H9 (cell line): ENCODE measurements around the gene ARAP1. TPM values are rescaled to one million over a fixed set of nuclear protein-coding genes. Genes with fewer than 3 reads are reported as not detected.

ENCODE experiments used
- DNase-seq: peaks from one replicate; pipeline ENCODE4 v3.0.0-alpha.2; 2017
- H2AFZ ChIP-seq: one replicate; pipeline ENCODE4 v1.6.1; 2013; ENCODE audit warnings: mild to moderate bottlenecking, low read length, control low read depth, moderate library complexity
- H2AK5ac ChIP-seq: 2 replicates; pipeline ENCODE4 v1.6.1; 2013; ENCODE audit warnings: low read length, control low read depth, mixed read lengths; ENCODE audit not compliant: insufficient read length
- H2BK120ac ChIP-seq: one replicate; pipeline ENCODE4 v1.6.1; 2013; ENCODE audit warnings: low read depth, mild to moderate bottlenecking, low read length, control low read depth, inconsistent platforms; ENCODE audit not compliant: poor library complexity, severe bottlenecking
- H2BK12ac ChIP-seq: 2 replicates; pipeline ENCODE4 v1.6.1; 2013; ENCODE audit warnings: low read length, control low read depth, mixed read lengths, low read depth; ENCODE audit not compliant: insufficient read length
- H2BK15ac ChIP-seq: 2 replicates; pipeline ENCODE4 v1.6.1; 2013; ENCODE audit warnings: low read depth, low read length, control low read depth
- H2BK20ac ChIP-seq: one replicate; pipeline ENCODE4 v1.6.1; 2013; ENCODE audit warnings: low read depth, mild to moderate bottlenecking, low read length, control low read depth, inconsistent platforms; ENCODE audit not compliant: poor library complexity, severe bottlenecking
- H2BK5ac ChIP-seq: 2 replicates; pipeline ENCODE4 v1.6.1; 2013; ENCODE audit warnings: low read length, control low read depth, mixed read lengths; ENCODE audit not compliant: insufficient read length
- H3K14ac ChIP-seq: 2 replicates; pipeline ENCODE4 v1.6.1; 2013; ENCODE audit warnings: low read length, control low read depth; ENCODE audit not compliant: insufficient read depth
- H3K18ac ChIP-seq: 2 replicates; pipeline ENCODE4 v1.6.1; 2013; ENCODE audit warnings: low read depth, mild to moderate bottlenecking, mixed read lengths, low read length, control low read depth; ENCODE audit not compliant: insufficient read length
- H3K23ac ChIP-seq: 2 replicates; pipeline ENCODE4 v1.6.1; 2013; ENCODE audit warnings: low read length, control low read depth, mixed read lengths, low read depth; ENCODE audit not compliant: insufficient read length
- H3K23me2 ChIP-seq: 2 replicates; pipeline ENCODE4 v1.6.1; 2013; ENCODE audit warnings: low read depth, mild to moderate bottlenecking, mixed read lengths, low read length, control low read depth; ENCODE audit not compliant: insufficient read length, poor library complexity, severe bottlenecking
- H3K27ac ChIP-seq: 2 replicates; pipeline ENCODE4 v1.5.1; 2013; ENCODE audit warnings: low read length, control low read depth, mixed read lengths, low read depth; ENCODE audit not compliant: insufficient read length
- H3K27me3 ChIP-seq: 2 replicates; pipeline ENCODE4 v1.6.1; 2013; ENCODE audit warnings: low read length, control low read depth, inconsistent platforms; ENCODE audit not compliant: insufficient read depth
- H3K4ac ChIP-seq: 2 replicates; pipeline ENCODE4 v1.6.1; 2013; ENCODE audit warnings: low read depth, mild to moderate bottlenecking, control low read depth, inconsistent platforms, low read length, moderate library complexity
- H3K4me1 ChIP-seq: 2 replicates; pipeline ENCODE4 v1.6.1; 2013; ENCODE audit warnings: low read length, control low read depth, inconsistent platforms; ENCODE audit not compliant: insufficient read depth
- H3K4me2 ChIP-seq: 2 replicates; pipeline ENCODE4 v1.6.1; 2013; ENCODE audit warnings: low read length, control low read depth, mixed read lengths; ENCODE audit not compliant: insufficient read length, insufficient read depth
- H3K56ac ChIP-seq: 2 replicates; pipeline ENCODE4 v1.6.1; 2013; ENCODE audit warnings: low read depth, mild to moderate bottlenecking, mixed read lengths, low read length, control low read depth; ENCODE audit not compliant: insufficient read length
- H3K79me1 ChIP-seq: 2 replicates; pipeline ENCODE4 v1.6.1; 2013; ENCODE audit warnings: low read depth, mild to moderate bottlenecking, moderate library complexity, low read length, control low read depth, inconsistent platforms; ENCODE audit not compliant: insufficient read depth, poor library complexity, severe bottlenecking
- H3K79me2 ChIP-seq: 2 replicates; pipeline ENCODE4 v1.6.1; 2013; ENCODE audit warnings: low read length, control low read depth, inconsistent platforms; ENCODE audit not compliant: insufficient read depth
- H3K9ac ChIP-seq: 2 replicates; pipeline ENCODE4 v1.6.1; 2013; ENCODE audit warnings: low read length, control low read depth, mixed read lengths; ENCODE audit not compliant: insufficient read length; ENCODE audit errors: extremely low read depth
- H3K9me3 ChIP-seq: one replicate; pipeline ENCODE4 v1.6.1; 2013; ENCODE audit warnings: low read depth, low read length, inconsistent platforms; ENCODE audit not compliant: control insufficient read depth
- H3T11ph ChIP-seq: one replicate; pipeline ENCODE4 v1.6.1; 2013; ENCODE audit warnings: mild to moderate bottlenecking, low read length, control low read depth, inconsistent platforms
- H4K20me1 ChIP-seq: one replicate; pipeline ENCODE4 v1.6.1; 2013; ENCODE audit not compliant: control insufficient read depth, insufficient read length, insufficient read depth
- H4K5ac ChIP-seq: 2 replicates; pipeline ENCODE4 v1.6.1; 2013; ENCODE audit warnings: low read depth, mild to moderate bottlenecking, mixed read lengths, low read length, control low read depth; ENCODE audit not compliant: insufficient read length
- H4K8ac ChIP-seq: replicated peaks from 2 replicates; pipeline ENCODE4 v1.6.1; 2013; ENCODE audit warnings: low read length, control low read depth, mixed read lengths, low read depth; ENCODE audit not compliant: insufficient read length
- H4K91ac ChIP-seq: 2 replicates; pipeline ENCODE4 v1.6.1; 2013; ENCODE audit warnings: low read depth, mild to moderate bottlenecking, moderate library complexity, mixed read lengths, low read length, control low read depth; ENCODE audit not compliant: insufficient read length
- H3K27ac Mint-ChIP-seq, 3 experiments: 2 replicates in 2 of 3; 3 replicates in 1 of 3; pipeline ENCODE4 v1.8.0; 2020 to 2021; ENCODE audit warnings: mixed read lengths in 3 of 3, mild to moderate bottlenecking in 1 of 3, moderate library complexity in 1 of 3
- H3K27me3 Mint-ChIP-seq: 2 replicates; pipeline ENCODE4 v1.8.0; 2021; ENCODE audit warnings: low read depth, mild to moderate bottlenecking, moderate library complexity, mixed read lengths
- H3K36me3 Mint-ChIP-seq, 3 experiments: 2 replicates in 2 of 3; 3 replicates in 1 of 3; pipeline ENCODE4 v1.8.0; 2020 to 2021; ENCODE audit warnings: low read depth in 3 of 3, mixed read lengths in 3 of 3; ENCODE audit not compliant: insufficient read depth in 1 of 3
- H3K4me1 Mint-ChIP-seq, 2 experiments: 2 replicates each; pipeline ENCODE4 v1.8.0; 2020; ENCODE audit warnings: mixed read lengths in 2 of 2
- H3K4me3 Mint-ChIP-seq, 2 experiments: 2 replicates in 1 of 2; 3 replicates in 1 of 2; pipeline ENCODE4 v1.8.0; 2020 to 2021; ENCODE audit warnings: mild to moderate bottlenecking in 2 of 2, mixed read lengths in 2 of 2, moderate library complexity in 1 of 2
- H3K9me3 Mint-ChIP-seq, 2 experiments: 2 replicates in 1 of 2; 3 replicates in 1 of 2; pipeline ENCODE4 v1.8.0; 2020; ENCODE audit warnings: mild to moderate bottlenecking in 2 of 2, mixed read lengths in 2 of 2, moderate library complexity in 1 of 2
- CTCF ChIP-seq: fragments of 200-600 bp; sonication (generic); conservative IDR thresholded peaks from 3 replicates; pipeline ENCODE4 v1.8.0; 2021; ENCODE audit warnings: antibody characterized with exemption, mild to moderate bottlenecking
- WGBS: extraction: QIAGEN DNeasy Blood & Tissue Kit; methylation state at CpG from one replicate; pipeline ENCODE4 v1.1.7; 2013; ENCODE audit warnings: missing lambda C conversion rate, low lambda C conversion rate, mixed read lengths; ENCODE audit not compliant: insufficient read length; ENCODE audit errors: extremely low coverage; 5-methylcytosine and 5-hydroxymethylcytosine counted together
- total RNA-seq: library from RNA; stranded (reverse); gene quantifications from 2 replicates; pipeline ENCODE4 v1.2.1, GENCODE V29; 2021

Gene ARAP1
- total RNA-seq, 1 experiment from 2014 or later = 59.4 TPM

DNA sequence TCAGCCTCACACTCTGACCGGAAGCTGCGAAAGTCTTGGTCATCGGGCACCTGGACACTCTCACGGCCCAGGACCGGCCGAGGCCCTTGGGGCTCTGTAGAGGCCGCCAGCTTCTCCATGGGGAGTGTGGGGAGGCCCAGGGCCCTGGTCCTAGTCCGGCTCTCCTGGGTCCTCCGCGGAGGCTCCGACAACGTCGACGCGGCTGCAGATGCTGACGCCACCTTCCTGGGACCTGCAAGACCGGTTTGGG, 28.8 kb upstream of the ARAP1 start:
- no peak overlapping the region for H3K27ac ChIP-seq
- H3T11ph ChIP-seq = no peak overlapping the region
- H3K79me2 ChIP-seq = no peaks in the 10 kb centered on the region
- H3K9me3 ChIP-seq = no peaks in the 10 kb centered on the region
- no peak overlapping the region for H3K23ac ChIP-seq
- peak overlapping the region; percentile 36; the same call in 1 of the 2 replicates for H3K14ac ChIP-seq
- no peak overlapping the region for H2BK12ac ChIP-seq
- Mint-ChIP-seq H3K36me3 (no peaks in the 10 kb centered on the region; a peak in 1 of 7 replicates), H3K4me3 (peak overlapping the region; percentile 68 to 82), H3K27me3 (peaks cover 30% of the 10 kb centered on the region), H3K4me1 (peaks cover 20 to 35% of the 10 kb centered on the region in 2 experiments), H3K9me3 (no peaks in the 10 kb centered on the region), H3K27ac (no peak overlapping the region)
- H2BK120ac ChIP-seq = no peak overlapping the region
- no peak overlapping the region for H2AFZ ChIP-seq
- no peak overlapping the region for H4K8ac ChIP-seq
- no peak overlapping the region for H3K56ac ChIP-seq
- no peak overlapping the region for H3K4ac ChIP-seq
- WGBS = no CpG with 5 or more reads among the region's 17 CpGs
- H2BK20ac ChIP-seq = no peak overlapping the region
- no peak for DNase-seq
- H4K5ac ChIP-seq = no peak overlapping the region
- H2BK15ac ChIP-seq = no peak overlapping the region
- H2AK5ac ChIP-seq = no peak overlapping the region
- H4K91ac ChIP-seq = no peak overlapping the region
- H3K4me2 ChIP-seq = peak overlapping the region; percentile 14
- H3K23me2 ChIP-seq = peaks cover 7% of the 10 kb centered on the region
- no peaks in the 10 kb centered on the region for H3K79me1 ChIP-seq
- no peaks in the 10 kb centered on the region for H4K20me1 ChIP-seq
- no peak overlapping the region for H3K9ac ChIP-seq
- no peak for TF ChIP-seq CTCF
- peaks cover 4% of the 10 kb centered on the region; the same call in 1 of the 2 replicates for H3K4me1 ChIP-seq
- H3K18ac ChIP-seq = no peak overlapping the region
- H2BK5ac ChIP-seq = no peak overlapping the region
- H3K27me3 ChIP-seq = no peaks in the 10 kb centered on the region
